Caco-2 (cell line): Measurements from ENCODE around the gene PAGE4. TPM values are rescaled to one million over a fixed set of nuclear protein-coding genes. Genes with fewer than 3 reads are reported as not detected.

Experiments
- BruUV-seq: library from RNA; stranded (reverse); fragments of 400-500 nt; replicated peaks from 2 replicates; lab custom pipeline; 2021; lab: Mats Ljungman, UMichigan
- CTCF ChIA-PET: fragments of 300-600 bp; sonication (Branson Sonifier 250); formaldehyde crosslinking; loops from one replicate; lab custom pipeline; 2022; ENCODE audit warnings: antibody characterized with exemption; lab: Charles Lee
- POLR2A ChIA-PET: fragments of 300-600 bp; sonication (Branson Sonifier 250); formaldehyde crosslinking; loops from one replicate; lab custom pipeline; 2022; ENCODE audit warnings: antibody characterized with exemption; lab: Charles Lee
- DNase-seq, 2 experiments: peaks; one replicate each; pipeline versions ENCODE4 v3.0.0 to v3.0.0-alpha.2; 2020 to 2022
- H3K27me3 ChIP-seq: replicated peaks from 2 replicates; pipeline ENCODE4 v1.6.0; 2011; ENCODE audit warnings: low read length; ENCODE audit not compliant: control insufficient read depth, insufficient read depth
- H3K36me3 ChIP-seq: 2 replicates; pipeline ENCODE4 v1.5.1; 2011; ENCODE audit warnings: low read length; ENCODE audit not compliant: control insufficient read depth, insufficient read depth
- H3K4me1 ChIP-seq: fragments of 250-450 bp; sonication (Bioruptor Pico); 2 replicates; pipeline ENCODE4 v1.5.1; 2020; ENCODE audit warnings: mild to moderate bottlenecking
- H3K4me3 ChIP-seq: 2 replicates; pipeline ENCODE4 v1.5.1; 2011; ENCODE audit warnings: low read depth, mild to moderate bottlenecking, control low read depth, low read length
- H3K9me3 ChIP-seq: fragments of 250-450 bp; sonication (Bioruptor Pico); 2 replicates; pipeline ENCODE4 v1.5.1; 2020; ENCODE audit warnings: mild to moderate bottlenecking, moderate library complexity
- H3K27ac Mint-ChIP-seq: one replicate; pipeline ENCODE4 v1.8.0; 2022; ENCODE audit warnings: mixed read lengths; ENCODE audit not compliant: unreplicated experiment
- H3K27me3 Mint-ChIP-seq: one replicate; pipeline ENCODE4 v1.8.0; 2022; ENCODE audit warnings: mixed read lengths; ENCODE audit not compliant: insufficient read depth, unreplicated experiment
- H3K36me3 Mint-ChIP-seq: one replicate; pipeline ENCODE4 v1.8.0; 2022; ENCODE audit warnings: mild to moderate bottlenecking, mixed read lengths; ENCODE audit not compliant: insufficient read depth, unreplicated experiment
- H3K4me1 Mint-ChIP-seq: one replicate; pipeline ENCODE4 v1.8.0; 2022; ENCODE audit warnings: low read depth, mixed read lengths; ENCODE audit not compliant: unreplicated experiment
- H3K4me3 Mint-ChIP-seq: one replicate; pipeline ENCODE4 v1.8.0; 2022; ENCODE audit warnings: mild to moderate bottlenecking, moderate library complexity, mixed read lengths; ENCODE audit not compliant: unreplicated experiment
- H3K9me3 Mint-ChIP-seq: one replicate; pipeline ENCODE4 v1.8.0; 2022; ENCODE audit warnings: mixed read lengths; ENCODE audit not compliant: unreplicated experiment
- CTCF ChIP-seq, 2 experiments: fragments of 200-600 bp in 1 of 2; IDR thresholded peaks; 1 replicate in 1 of 2; 2 replicates in 1 of 2; pipeline versions ENCODE4 v1.5.1 to v1.8.0; 2011 to 2022; ENCODE audit warnings: antibody characterized with exemption in 1 of 2, control low read depth in 1 of 2, inconsistent platforms in 1 of 2, low read depth in 1 of 2, low read length in 1 of 2, mild to moderate bottlenecking in 1 of 2, moderate library complexity in 1 of 2; ENCODE audit not compliant: insufficient read depth in 1 of 2, severe bottlenecking in 1 of 2, unreplicated experiment in 1 of 2
- intact Hi-C: fragments of 100-400 bp; cut with micrococcal nuclease; formaldehyde crosslinking; loops from one replicate; pipeline ENCODE4 v1.10.0; 2022; ENCODE audit not compliant: unreplicated experiment
- total RNA-seq: library from RNA; stranded (reverse); gene quantifications from 2 replicates; pipeline ENCODE4 v1.2.3, GENCODE V29; 2022

The PAGE4 gene
- total RNA-seq, 1 experiment from 2014 or later: 31.2 TPM

- BruUV-seq: no TSS peak
- H3K27ac Mint-ChIP-seq: no peak overlapping the region
- no peaks in the 10 kb centered on the region for H3K36me3 Mint-ChIP-seq
Measured at GRCh38 chrX:49845701-49846403, 16.7 kb downstream of the PAGE4 start.

GRCh38 chrX:49846522-49846921 is 17.4 kb downstream of the PAGE4 start:
- no peaks in the 10 kb centered on the region for H3K4me1 ChIP-seq
- Mint-ChIP-seq H3K4me1 (no peaks in the 10 kb centered on the region), H3K36me3 (no peaks in the 10 kb centered on the region), H3K4me3 (no peak overlapping the region), H3K9me3 (peaks cover 9% of the 10 kb centered on the region), H3K27ac (no peak overlapping the region), H3K27me3 (no peaks in the 10 kb centered on the region)
- no peaks in the 10 kb centered on the region for H3K36me3 ChIP-seq
- H3K27me3 ChIP-seq: no peaks in the 10 kb centered on the region
- no TSS peak for BruUV-seq
- CTCF ChIA-PET: no interaction called here
- intact Hi-C loops: no loop called here
- no peak overlapping the region for H3K4me3 ChIP-seq
- TF ChIP-seq CTCF (IDR thresholded peaks at IDR 0.05; ENCODE audit: insufficient read depth in 1 of 2, low read depth in 1 of 2, low read length in 1 of 2, severe bottlenecking in 1 of 2, unreplicated experiment in 1 of 2): no peak
- no peaks in the 10 kb centered on the region for H3K9me3 ChIP-seq
- no peak for DNase-seq
- POLR2A ChIA-PET: no interaction called here

More at GRCh38 chrX:49845701-49846403, 16.7 kb downstream of the PAGE4 start:
- Mint-ChIP-seq H3K27me3 (no peaks in the 10 kb centered on the region), H3K4me1 (no peaks in the 10 kb centered on the region), H3K4me3 (no peak overlapping the region), H3K9me3 (peaks cover 9% of the 10 kb centered on the region)
- Histone ChIP-seq H3K9me3 (no peaks in the 10 kb centered on the region), H3K4me3 (no peak overlapping the region), H3K36me3 (no peaks in the 10 kb centered on the region), H3K4me1 (peaks cover 7% of the 10 kb centered on the region; the same call in 1 of the 2 replicates), H3K27me3 (no peaks in the 10 kb centered on the region)
- no peak for TF ChIP-seq CTCF (IDR thresholded peaks at IDR 0.05; ENCODE audit: insufficient read depth in 1 of 2, low read depth in 1 of 2, low read length in 1 of 2, severe bottlenecking in 1 of 2, unreplicated experiment in 1 of 2)
- ChIA-PET CTCF (no interaction called here), POLR2A (interaction anchor here (0.6 kb wide), 1 partner anchor 13 kb away, joined by 4 read pairs; no protein-coding TSS in a partner anchor)
- intact Hi-C loops: no loop called here
- DNase-seq: no peak

GRCh38 chrX:49848275-49848674 is 19.2 kb downstream of the PAGE4 start:
- Histone ChIP-seq H3K4me1 (no peaks in the 10 kb centered on the region), H3K4me3 (no peak overlapping the region), H3K27me3 (no peaks in the 10 kb centered on the region), H3K36me3 (no peaks in the 10 kb centered on the region), H3K9me3 (no peaks in the 10 kb centered on the region)
- no peak for DNase-seq
- intact Hi-C loops: no loop called here
- ChIA-PET CTCF (no interaction called here), POLR2A (no interaction called here)
- TF ChIP-seq CTCF (IDR thresholded peaks at IDR 0.05; ENCODE audit: insufficient read depth in 1 of 2, low read depth in 1 of 2, low read length in 1 of 2, severe bottlenecking in 1 of 2, unreplicated experiment in 1 of 2): no peak
- no peaks in the 10 kb centered on the region for H3K4me1 Mint-ChIP-seq
- H3K27me3 Mint-ChIP-seq: no peaks in the 10 kb centered on the region
- H3K27ac Mint-ChIP-seq: no peak overlapping the region
- peaks cover 12% of the 10 kb centered on the region for H3K9me3 Mint-ChIP-seq
- H3K36me3 Mint-ChIP-seq: no peaks in the 10 kb centered on the region
- BruUV-seq: no TSS peak
- no peak overlapping the region for H3K4me3 Mint-ChIP-seq
